ENCODE measurements around the gene FBXO36. TPM values are rescaled to one million over a fixed set of nuclear protein-coding genes. Genes with fewer than 3 reads are reported as not detected.

Gene FBXO36
- total and polyA plus RNA-seq, 2 of the 4 experiments (the other 2 are of a cell fraction) = 1.3 to 2.2 TPM

GRCh38 chr2:229873123-229873581, 49.2 kb upstream of the FBXO36 start:
- POLR2A ChIA-PET (ENCODE audit: unreplicated experiment) = no interaction called here
- H3K36me3 ChIP-seq (ENCODE audit: control insufficient read depth, insufficient read depth, low read length) = peaks cover 21% of the 10 kb centered on the region
- no peaks in the 10 kb centered on the region for H3K9me3 ChIP-seq (ENCODE audit: control insufficient read depth, insufficient read depth, low read length)
- H3K4me1 ChIP-seq (ENCODE audit: control insufficient read depth, insufficient read depth, low read length) = no peaks in the 10 kb centered on the region
- H2AFZ ChIP-seq (replicated peaks; ENCODE audit: low read length, poor library complexity) = no peak overlapping the region
- ATAC-seq (ENCODE audit: low read depth) (no peak), DNase-seq (no peak)
- H3K9me1 ChIP-seq (ENCODE audit: insufficient read depth, low read length) = peaks cover 9% of the 10 kb centered on the region
- CTCF ChIA-PET = no interaction called here
- no peak overlapping the region for H4K5ac ChIP-seq (ENCODE audit: low read depth, low read length)
- no peak overlapping the region for H4K8ac ChIP-seq (ENCODE audit: low read depth in 2 of 2, low read length in 2 of 2)
- H4K20me1 ChIP-seq (ENCODE audit: insufficient read depth, low read length) = peaks cover 31% of the 10 kb centered on the region
- H2BK5ac ChIP-seq (ENCODE audit: low read depth, low read length, poor library complexity, severe bottlenecking) = no peak overlapping the region
- no TSS peak for BruUV-seq (replicated peaks)
- TF ChIP-seq RCOR1 (IDR thresholded peaks at IDR 0.05; ENCODE audit: insufficient replicate concordance, low read length) = no peak
- TF ChIP-seq USF2 (IDR thresholded peaks at IDR 0.05; ENCODE audit: low read depth, low read length) = no peak
- H3K56ac ChIP-seq (ENCODE audit: extremely low read depth, insufficient read depth, low read length) = no peak overlapping the region
- intact Hi-C loops (cut with micrococcal nuclease) = no loop called here
- H2AK9ac ChIP-seq (replicated peaks; ENCODE audit: low read depth, low read length, poor library complexity) = no peak overlapping the region
- no peak overlapping the region for H3K4me3 ChIP-seq (ENCODE audit: insufficient read depth, low read depth, low read length)
- no peak overlapping the region for H3K23ac ChIP-seq (ENCODE audit: low read depth, low read length)
- H3K79me1 ChIP-seq (ENCODE audit: low read depth in 1 of 2, low read length in 2 of 2) = peaks cover 28 to 54% of the 10 kb centered on the region in 2 experiments
- H2BK120ac ChIP-seq (ENCODE audit: low read depth, low read length) = no peak overlapping the region
- no peak overlapping the region for H3K14ac ChIP-seq (replicated peaks; ENCODE audit: low read depth, low read length)
- H3K27ac ChIP-seq (ENCODE audit: insufficient read depth, low read length) = no peak overlapping the region
- WGBS, 2 experiments (ENCODE audit: extremely low coverage in 2 of 2, insufficient read length in 1 of 2) = no CpG with 5 or more reads among the region's 1 CpG
- H3K18ac ChIP-seq (ENCODE audit: low read depth, low read length) = no peak overlapping the region
- H3K9ac ChIP-seq (ENCODE audit: low read depth, low read length) = no peak overlapping the region
- no peaks in the 10 kb centered on the region for H3K27me3 ChIP-seq (ENCODE audit: control insufficient read depth, insufficient read depth, low read length)
- no peak overlapping the region for H4K91ac ChIP-seq (ENCODE audit: insufficient read depth, low read depth, low read length)
- H3K4ac ChIP-seq (ENCODE audit: low read depth, low read length) = no peak overlapping the region
- no peak overlapping the region for H2BK20ac ChIP-seq (ENCODE audit: low read depth, low read length)
- dilution Hi-C loops (cut with HindIII; ENCODE audit: low sequenced_read_pairs, unreplicated experiment) = no loop called here
- no peak overlapping the region for H2BK15ac ChIP-seq (ENCODE audit: low read depth, low read length)
- no peak overlapping the region for H2AK5ac ChIP-seq (ENCODE audit: low read depth, low read length)
- no peak overlapping the region for H3K4me2 ChIP-seq (ENCODE audit: low read depth, low read length)
- in situ Hi-C loops (cut with MboI; ENCODE audit: low sequenced_read_pairs) = no loop called here

All from IMR-90 (cell line).